Activated naive CD4-positive, alpha-beta T cell treated with anti-CD3 and anti-CD28 coated beads for 36 hours (primary cell): Measurements from ENCODE around the gene YPEL3. TPM values are rescaled to one million over a fixed set of nuclear protein-coding genes. Genes with fewer than 3 reads are reported as not detected.

Experiments used
- CTCF ChIA-PET: fragments of 350-600 bp; sonication (Branson Sonifier 250); formaldehyde crosslinking; loops from one replicate; lab custom pipeline; 2021; ENCODE audit warnings: antibody characterized with exemption; lab: Charles Lee
- DNase-seq: peaks from one replicate; pipeline ENCODE4 v3.0.0-alpha.2; 2020
- H3K27ac Mint-ChIP-seq: one replicate; pipeline ENCODE4 v1.8.0; 2021; ENCODE audit warnings: mild to moderate bottlenecking, mixed read lengths
- H3K27me3 Mint-ChIP-seq: one replicate; pipeline ENCODE4 v1.8.0; 2021; ENCODE audit warnings: low read depth, mixed read lengths
- H3K36me3 Mint-ChIP-seq: one replicate; pipeline ENCODE4 v1.8.0; 2021; ENCODE audit warnings: low read depth, mixed read lengths
- H3K4me1 Mint-ChIP-seq: one replicate; pipeline ENCODE4 v1.8.0; 2021; ENCODE audit warnings: low read depth, mixed read lengths
- H3K4me3 Mint-ChIP-seq: one replicate; pipeline ENCODE4 v1.8.0; 2021; ENCODE audit warnings: mild to moderate bottlenecking, moderate library complexity, mixed read lengths
- H3K9me3 Mint-ChIP-seq: one replicate; pipeline ENCODE4 v1.8.0; 2021; ENCODE audit warnings: mixed read lengths
- intact Hi-C: fragments of 100-400 bp; cut with micrococcal nuclease; formaldehyde crosslinking; loops from one replicate; pipeline ENCODE4 v1.15.1; 2023
- total RNA-seq, 2 experiments: library from RNA; stranded (reverse); gene quantifications; one replicate each; pipeline ENCODE4 v1.2.3, GENCODE V29; 2021

YPEL3 gene
- total RNA-seq, 2 experiments from 2014 or later, result 24.6 to 27.3 TPM

DNA sequence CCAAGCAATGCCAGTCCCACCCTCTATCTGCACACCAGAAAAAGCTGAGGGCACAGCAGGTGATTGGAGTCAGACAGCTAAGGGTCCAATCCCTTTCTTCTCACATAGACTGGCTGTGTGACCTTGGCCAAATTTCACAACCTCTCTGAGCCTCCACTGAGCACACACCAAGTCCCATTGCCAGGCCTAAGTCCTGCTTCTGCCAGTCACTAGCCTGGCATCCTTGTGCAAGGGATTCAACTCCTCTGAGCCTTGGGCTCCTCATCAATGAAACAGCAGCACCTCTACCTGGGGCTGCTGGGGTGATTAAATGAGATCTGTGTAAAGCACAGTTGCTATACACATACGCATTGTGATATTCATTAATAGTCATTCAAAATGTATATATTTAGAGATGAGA lies 49.4 kb downstream of the YPEL3 start:
- no peaks in the 10 kb centered on the region for H3K27me3 Mint-ChIP-seq
- no peak for DNase-seq
- no peaks in the 10 kb centered on the region for H3K9me3 Mint-ChIP-seq
- H3K36me3 Mint-ChIP-seq, result no peaks in the 10 kb centered on the region
- no peak overlapping the region for H3K4me3 Mint-ChIP-seq
- peaks cover 2% of the 10 kb centered on the region for H3K4me1 Mint-ChIP-seq
- no peak overlapping the region for H3K27ac Mint-ChIP-seq
- CTCF ChIA-PET, result interaction anchor here (2.4 kb wide), 1 partner anchor 14 kb away, joined by 6 read pairs; no protein-coding TSS in a partner anchor
- intact Hi-C loops, result no loop called here

GRCh38 chr16:30046178-30046577 lies 49.8 kb downstream of the YPEL3 start:
- no peaks in the 10 kb centered on the region for H3K27me3 Mint-ChIP-seq
- no peak overlapping the region for H3K27ac Mint-ChIP-seq
- H3K4me1 Mint-ChIP-seq, result no peaks in the 10 kb centered on the region
- H3K4me3 Mint-ChIP-seq, result no peak overlapping the region
- intact Hi-C loops, result no loop called here
- H3K36me3 Mint-ChIP-seq, result no peaks in the 10 kb centered on the region
- DNase-seq, result no peak
- CTCF ChIA-PET, result interaction anchor here (2.4 kb wide), 1 partner anchor 14 kb away, joined by 6 read pairs; no protein-coding TSS in a partner anchor
- H3K9me3 Mint-ChIP-seq, result no peaks in the 10 kb centered on the region

Other genes with a start within 250 kb of the YPEL3 start
- 10 to 100 TPM; 29.0 to 31.0 TPM for gene CDIPT, start 233.0 kb downstream of the YPEL3 start, total RNA-seq
- gene SEZ6L2, start 196.7 kb downstream of the YPEL3 start, total RNA-seq, result under 1 TPM; 0.30 to 0.31 TPM
- 1 to 10 TPM; 1.3 to 1.7 TPM for gene ASPHD1, start 195.7 kb downstream of the YPEL3 start, total RNA-seq
- gene KCTD13, start 170.0 kb downstream of the YPEL3 start, total RNA-seq, result 10 to 100 TPM; 25.8 to 29.4 TPM
- gene TMEM219, start 134.1 kb downstream of the YPEL3 start, total RNA-seq, result 10 to 100 TPM; 31.9 to 35.5 TPM
- gene TAOK2, start 122.3 kb downstream of the YPEL3 start, total RNA-seq, result 10 to 100 TPM; 20.9 to 21.6 TPM
- 10 to 100 TPM; 40.8 to 43.9 TPM for gene HIRIP3, start 100.6 kb downstream of the YPEL3 start, total RNA-seq
- 10 to 100 TPM; 62.0 to 65.4 TPM for gene INO80E, start 100.0 kb downstream of the YPEL3 start, total RNA-seq
- under 1 TPM; 0.64 to 0.86 TPM for gene DOC2A, start 85.2 kb downstream of the YPEL3 start, total RNA-seq
- not detected for gene C16orf92, start 73.0 kb downstream of the YPEL3 start, total RNA-seq
- gene TLCD3B, start 64.9 kb downstream of the YPEL3 start, total RNA-seq, result 1 to 10 TPM; 4.6 to 6.1 TPM
- gene ALDOA, start 30.5 kb downstream of the YPEL3 start, total RNA-seq, result 1,000 to 10,000 TPM; 1,750 to 1,795 TPM
- gene PPP4C, start 20.2 kb downstream of the YPEL3 start, total RNA-seq, result 100 to 1,000 TPM; 104 to 105 TPM
- 1 to 10 TPM; 3.6 to 4.7 TPM for gene TBX6, start 4.3 kb downstream of the YPEL3 start, total RNA-seq
- 10 to 100 TPM in 1 of 2 experiments, 1 to 10 TPM in 1; 9.1 to 10.3 TPM for gene GDPD3, start 17.3 kb upstream of the YPEL3 start, total RNA-seq
- 10 to 100 TPM; 64.3 to 64.5 TPM for gene MAPK3, start 27.0 kb upstream of the YPEL3 start, total RNA-seq
- gene CORO1A, start 87.4 kb upstream of the YPEL3 start, total RNA-seq, result 100 to 1,000 TPM; 855 to 866 TPM
- gene BOLA2B, start 97.5 kb upstream of the YPEL3 start, total RNA-seq, result 100 to 1,000 TPM; 160 to 173 TPM
- gene SLX1A, start 97.7 kb upstream of the YPEL3 start, total RNA-seq, result 10 to 100 TPM; 35.4 to 42.5 TPM
- gene SULT1A3, start 103.0 kb upstream of the YPEL3 start, total RNA-seq, result 1 to 10 TPM; 8.7 to 9.2 TPM
- gene NPIPB13, start 152.3 kb upstream of the YPEL3 start, total RNA-seq, result 1 to 10 TPM; 5.7 to 6.8 TPM